AG09319 (cell line): ENCODE data around the gene CNOT3.
A peak's percentile ranks its signal among the peaks of the same experiment; 100 is the strongest.

Experiments used
- DNase-seq: peaks from one replicate; pipeline ENCODE4 v3.0.0-alpha.2; 2010; ENCODE audit warnings: low read depth; ENCODE audit errors: extremely low read depth
- CTCF ChIP-seq: IDR thresholded peaks from 2 replicates; pipeline ENCODE4 v1.5.1; 2011; ENCODE audit warnings: low read depth, mild to moderate bottlenecking, inconsistent platforms, low read length, moderate library complexity

CNOT3 gene

GRCh38 chr19:54136086-54136863 lies 1.3 kb upstream of the CNOT3 start:
- no peak for DNase-seq

GRCh38 chr19:54136864-54137698 lies 481 bp upstream of the CNOT3 start:
- no peak for TF ChIP-seq CTCF
- DNase-seq: peak; percentile 100

More at GRCh38 chr19:54136086-54136863, 1.3 kb upstream of the CNOT3 start:
- TF ChIP-seq CTCF: no peak

- no peak for DNase-seq
- no peak for TF ChIP-seq CTCF
Observed at GRCh38 chr19:54138489-54139256, 1.1 kb downstream of the CNOT3 start.

- DNase-seq: no peak
Observed at GRCh38 chr19:54141356-54141755, 3.8 kb downstream of the CNOT3 start.

GRCh38 chr19:54142166-54142780 lies 4.7 kb downstream of the CNOT3 start:
- no peak for DNase-seq
- no peak for TF ChIP-seq CTCF

More at GRCh38 chr19:54141356-54141755, 3.8 kb downstream of the CNOT3 start:
- no peak for TF ChIP-seq CTCF

- TF ChIP-seq CTCF: no peak
- no peak for DNase-seq
Observed at GRCh38 chr19:54145541-54146158, 8.1 kb downstream of the CNOT3 start.
